KMS-11 (cell line): ENCODE results near the gene PDCD1.

Experiments
- H2AFZ ChIP-seq: fragments of 200-600 bp; sonication (generic); 2 replicates; pipeline ENCODE4 v1.6.1; 2016; ENCODE audit warnings: antibody characterized with exemption, mixed run types, low read depth
- H3K27ac ChIP-seq: fragments of 200-600 bp; sonication (generic); 2 replicates; pipeline ENCODE4 v1.6.1; 2016; ENCODE audit warnings: mild to moderate bottlenecking, mixed run types
- H3K27me3 ChIP-seq: fragments of 200-600 bp; sonication (generic); 2 replicates; pipeline ENCODE4 v1.6.1; 2017; ENCODE audit warnings: mild to moderate bottlenecking, low read depth, mixed run types, moderate library complexity; ENCODE audit not compliant: insufficient read depth
- H3K36me3 ChIP-seq: fragments of 200-600 bp; sonication (generic); 2 replicates; pipeline ENCODE4 v1.6.1; 2017; ENCODE audit warnings: mild to moderate bottlenecking, mixed run types; ENCODE audit not compliant: insufficient read depth
- H3K4me1 ChIP-seq: fragments of 200-600 bp; sonication (generic); 2 replicates; pipeline ENCODE4 v1.6.1; 2016; ENCODE audit warnings: mild to moderate bottlenecking, low read depth, mixed run types; ENCODE audit not compliant: poor library complexity, severe bottlenecking
- H3K4me2 ChIP-seq: fragments of 200-600 bp; sonication (generic); 2 replicates; pipeline ENCODE4 v1.7.0; 2016; ENCODE audit warnings: mild to moderate bottlenecking, mixed run types
- H3K4me3 ChIP-seq: fragments of 200-600 bp; sonication (generic); IDR thresholded peaks from 2 replicates; pipeline ENCODE4 v1.6.1; 2017; ENCODE audit warnings: low read depth, low read length, mixed read lengths; ENCODE audit not compliant: insufficient read depth
- H3K79me2 ChIP-seq: fragments of 200-600 bp; sonication (generic); 2 replicates; pipeline ENCODE4 v1.6.1; 2016; ENCODE audit warnings: low read depth, mixed run types; ENCODE audit not compliant: insufficient read depth
- H3K9ac ChIP-seq: fragments of 200-600 bp; sonication (generic); 2 replicates; pipeline ENCODE4 v1.6.1; 2016; ENCODE audit warnings: mild to moderate bottlenecking, mixed run types
- H4K20me1 ChIP-seq: fragments of 200-600 bp; sonication (generic); 2 replicates; pipeline ENCODE4 v1.6.1; 2016; ENCODE audit warnings: mild to moderate bottlenecking, mixed run types; ENCODE audit not compliant: insufficient read depth
- TF ChIP-seq, protein P1 (sequence below): fragments of 200-600 bp; sonication (generic); conservative IDR thresholded peaks from 2 replicates; pipeline ENCODE4 v1.6.1; 2017; ENCODE audit warnings: low read depth, mild to moderate bottlenecking, antibody characterized with exemption, low read length, moderate library complexity, mixed read lengths

Gene PDCD1

DNA sequence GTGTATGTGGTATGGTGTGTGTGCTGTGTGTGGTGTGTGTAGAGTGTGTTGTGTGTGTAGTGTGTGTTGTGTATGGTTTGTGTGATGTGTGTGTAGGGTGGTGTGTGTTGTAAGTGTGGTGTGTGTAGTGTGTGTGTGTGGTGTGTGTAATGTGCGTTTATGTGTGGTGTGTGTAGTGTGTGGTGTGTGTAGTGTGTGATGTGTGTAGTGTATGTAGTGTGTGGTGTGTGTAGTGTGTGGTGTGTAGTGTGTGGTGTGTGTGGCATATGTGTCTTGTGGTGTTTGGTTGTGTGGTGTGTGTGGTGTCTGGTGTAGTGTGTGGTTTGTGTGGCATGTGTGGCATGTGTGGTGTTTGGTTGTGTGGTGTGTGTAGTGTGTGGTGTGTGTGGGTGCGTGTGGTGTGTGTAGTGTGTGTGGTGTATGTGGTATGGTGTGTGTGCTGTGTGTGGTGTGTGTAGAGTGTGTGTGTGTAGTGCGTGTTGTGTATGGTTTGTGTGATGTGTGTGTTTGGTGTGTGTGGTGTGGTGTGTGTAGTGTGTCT lies 6.8 kb upstream of the PDCD1 start:
- H3K27me3 ChIP-seq = peaks cover 19% of the 10 kb centered on the region; the same call in 1 of the 2 replicates
- H3K36me3 ChIP-seq = no peaks in the 10 kb centered on the region
- TF ChIP-seq, protein P1, sequence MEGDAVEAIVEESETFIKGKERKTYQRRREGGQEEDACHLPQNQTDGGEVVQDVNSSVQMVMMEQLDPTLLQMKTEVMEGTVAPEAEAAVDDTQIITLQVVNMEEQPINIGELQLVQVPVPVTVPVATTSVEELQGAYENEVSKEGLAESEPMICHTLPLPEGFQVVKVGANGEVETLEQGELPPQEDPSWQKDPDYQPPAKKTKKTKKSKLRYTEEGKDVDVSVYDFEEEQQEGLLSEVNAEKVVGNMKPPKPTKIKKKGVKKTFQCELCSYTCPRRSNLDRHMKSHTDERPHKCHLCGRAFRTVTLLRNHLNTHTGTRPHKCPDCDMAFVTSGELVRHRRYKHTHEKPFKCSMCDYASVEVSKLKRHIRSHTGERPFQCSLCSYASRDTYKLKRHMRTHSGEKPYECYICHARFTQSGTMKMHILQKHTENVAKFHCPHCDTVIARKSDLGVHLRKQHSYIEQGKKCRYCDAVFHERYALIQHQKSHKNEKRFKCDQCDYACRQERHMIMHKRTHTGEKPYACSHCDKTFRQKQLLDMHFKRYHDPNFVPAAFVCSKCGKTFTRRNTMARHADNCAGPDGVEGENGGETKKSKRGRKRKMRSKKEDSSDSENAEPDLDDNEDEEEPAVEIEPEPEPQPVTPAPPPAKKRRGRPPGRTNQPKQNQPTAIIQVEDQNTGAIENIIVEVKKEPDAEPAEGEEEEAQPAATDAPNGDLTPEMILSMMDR = no peak
- no peaks in the 10 kb centered on the region for H3K79me2 ChIP-seq
- H3K9ac ChIP-seq = no peak overlapping the region
- H3K4me1 ChIP-seq = peaks cover 9% of the 10 kb centered on the region
- no peak overlapping the region for H3K4me2 ChIP-seq
- no peak overlapping the region for H2AFZ ChIP-seq
- no peaks in the 10 kb centered on the region for H4K20me1 ChIP-seq
- no peak overlapping the region for H3K4me3 ChIP-seq
- no peak overlapping the region for H3K27ac ChIP-seq

DNA sequence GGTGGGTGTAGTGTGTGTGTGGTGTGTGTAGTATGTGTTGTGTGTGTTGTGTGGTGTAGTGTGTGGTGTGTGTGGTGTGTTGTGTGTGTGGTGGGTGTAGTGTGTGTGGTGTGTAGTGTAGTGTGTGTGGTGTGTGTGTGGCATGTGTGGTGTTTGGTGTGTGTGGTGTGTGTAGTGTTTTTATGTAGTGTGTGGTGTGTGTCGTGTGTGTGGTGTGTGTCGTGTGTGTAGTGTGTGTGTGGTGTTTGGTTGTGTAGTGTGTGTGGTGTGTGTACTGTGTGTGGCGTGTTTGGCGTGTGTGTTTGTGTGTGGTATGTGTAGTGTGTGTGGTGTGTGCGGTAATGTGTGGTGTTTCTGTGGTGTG lies 6.1 kb upstream of the PDCD1 start:
- H3K4me1 ChIP-seq = peaks cover 15% of the 10 kb centered on the region
- peaks cover 19% of the 10 kb centered on the region; the same call in 1 of the 2 replicates for H3K27me3 ChIP-seq
- H3K9ac ChIP-seq = no peak overlapping the region
- no peak overlapping the region for H2AFZ ChIP-seq
- H3K27ac ChIP-seq = no peak overlapping the region
- TF ChIP-seq, protein P1 = no peak
- no peaks in the 10 kb centered on the region for H3K36me3 ChIP-seq
- no peak overlapping the region for H3K4me3 ChIP-seq
- no peak overlapping the region for H3K4me2 ChIP-seq
- H4K20me1 ChIP-seq = no peaks in the 10 kb centered on the region
- no peaks in the 10 kb centered on the region for H3K79me2 ChIP-seq

DNA sequence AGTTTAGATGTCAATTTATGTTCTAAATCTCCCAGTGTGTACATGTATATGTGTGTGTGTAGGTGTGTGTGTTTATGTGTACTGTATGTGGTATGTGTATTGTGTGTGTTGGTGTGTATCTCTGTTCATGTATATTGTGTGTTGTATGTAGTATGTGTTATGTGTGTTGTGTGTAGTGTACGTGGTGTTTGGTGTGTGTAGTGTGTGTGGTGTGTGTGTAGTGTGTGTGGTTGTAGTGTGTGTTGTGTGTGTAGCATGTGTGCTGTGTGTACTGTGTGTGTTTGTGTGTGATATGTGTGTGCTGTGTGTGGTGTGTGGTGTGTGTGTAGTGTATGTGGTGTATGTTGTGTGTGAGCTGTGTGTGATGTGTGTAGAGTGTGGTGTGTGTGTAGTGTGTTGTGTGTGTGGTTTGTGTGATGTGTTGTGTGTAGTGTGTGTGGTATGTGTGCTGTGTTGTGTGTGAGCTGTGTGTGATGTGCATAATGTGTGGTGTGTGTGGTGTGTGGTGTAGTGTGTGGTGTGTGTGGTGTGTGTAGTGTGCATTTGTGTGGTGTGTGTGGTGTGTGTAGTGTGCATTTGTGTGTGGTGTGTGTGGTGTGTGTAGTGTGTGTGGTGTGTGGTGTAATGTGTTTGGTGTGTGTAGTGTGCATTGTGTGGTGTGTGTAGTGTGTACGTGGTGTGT lies 5.6 kb upstream of the PDCD1 start:
- Histone ChIP-seq H3K4me2 (no peak overlapping the region), H3K27ac (no peak overlapping the region), H3K4me3 (no peak overlapping the region), H3K79me2 (no peaks in the 10 kb centered on the region), H3K27me3 (peaks cover 14% of the 10 kb centered on the region; the same call in 1 of the 2 replicates), H2AFZ (no peak overlapping the region), H3K9ac (no peak overlapping the region), H4K20me1 (no peaks in the 10 kb centered on the region), H3K4me1 (peaks cover 19% of the 10 kb centered on the region), H3K36me3 (no peaks in the 10 kb centered on the region)
- TF ChIP-seq, protein P1 = no peak

DNA sequence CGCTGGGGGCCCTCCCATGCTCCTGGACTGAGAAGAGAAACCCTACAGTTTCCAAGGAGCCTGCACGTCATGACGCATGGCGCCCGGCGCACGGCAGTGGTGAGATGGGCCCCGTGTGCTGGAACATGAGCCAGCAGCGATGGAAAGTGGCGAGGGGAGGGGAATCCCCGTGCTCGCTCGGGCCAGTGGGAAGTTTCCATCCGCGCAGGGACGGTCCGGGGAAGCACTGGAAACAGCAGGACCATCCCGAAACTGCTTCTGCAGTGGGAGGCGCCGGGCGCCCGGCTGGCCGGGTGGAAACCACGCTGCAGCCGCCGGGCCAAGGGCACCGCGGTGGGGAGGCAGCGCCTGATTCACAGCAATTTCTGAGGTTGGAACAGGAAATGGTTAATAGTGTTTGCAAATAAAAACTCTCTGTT lies 4.9 kb upstream of the PDCD1 start:
- Histone ChIP-seq H2AFZ (no peak overlapping the region), H3K4me3 (no peak overlapping the region), H3K9ac (no peak overlapping the region), H3K79me2 (no peaks in the 10 kb centered on the region), H3K36me3 (no peaks in the 10 kb centered on the region), H3K4me2 (no peak overlapping the region), H4K20me1 (no peaks in the 10 kb centered on the region), H3K27ac (no peak overlapping the region), H3K27me3 (peaks cover 8% of the 10 kb centered on the region; the same call in 1 of the 2 replicates), H3K4me1 (peaks cover 22% of the 10 kb centered on the region)
- TF ChIP-seq, protein P1 = no peak
